Hepatocyte (in vitro differentiated cells): ENCODE data around the gene AKR1C1. TPM values are rescaled to one million over a fixed set of nuclear protein-coding genes. Genes with fewer than 3 reads are reported as not detected.
A peak's percentile ranks its signal among the peaks of the same experiment; 100 is the strongest.
"Not testable (repeated sequence)": the region's sequence is repeated elsewhere in the genome, so short reads cannot be mapped to it uniquely, and the experiment has no call there.

Source experiments
- DNase-seq: peaks from one replicate; pipeline ENCODE4 v3.0.0-alpha.2; 2016; ENCODE audit warnings: low spot score
- H2AFZ ChIP-seq: fragments of 200-600 bp; sonication (generic); 2 replicates; pipeline ENCODE4 v1.6.0; 2016; ENCODE audit warnings: antibody characterized with exemption, mild to moderate bottlenecking
- H3K27ac ChIP-seq: fragments of 200-600 bp; sonication (generic); 2 replicates; pipeline ENCODE4 v1.5.1; 2016; ENCODE audit warnings: mild to moderate bottlenecking
- H3K27me3 ChIP-seq: fragments of 200-600 bp; sonication (generic); 2 replicates; pipeline ENCODE4 v1.6.1; 2016
- H3K36me3 ChIP-seq: fragments of 200-600 bp; sonication (generic); replicated peaks from 2 replicates; pipeline ENCODE4 v1.5.1; 2016; ENCODE audit warnings: low read depth; ENCODE audit not compliant: insufficient read depth
- H3K4me1 ChIP-seq: fragments of 200-600 bp; sonication (generic); 2 replicates; pipeline ENCODE4 v1.5.1; 2016; ENCODE audit warnings: mild to moderate bottlenecking, moderate library complexity; ENCODE audit not compliant: insufficient read depth
- H3K4me2 ChIP-seq: fragments of 200-600 bp; sonication (generic); 2 replicates; pipeline ENCODE4 v1.6.0; 2016
- H3K4me3 ChIP-seq: fragments of 200-600 bp; sonication (generic); 2 replicates; pipeline ENCODE4 v1.5.1; 2016; ENCODE audit warnings: mild to moderate bottlenecking
- H3K79me2 ChIP-seq: fragments of 200-600 bp; sonication (generic); 2 replicates; pipeline ENCODE4 v1.6.0; 2017; ENCODE audit warnings: mild to moderate bottlenecking
- H3K9me2 ChIP-seq: fragments of 200-600 bp; sonication (generic); replicated peaks from 2 replicates; pipeline ENCODE4 v1.6.0; 2017; ENCODE audit warnings: mild to moderate bottlenecking; ENCODE audit not compliant: insufficient read depth
- H3K9me3 ChIP-seq: fragments of 200-600 bp; sonication (generic); 2 replicates; pipeline ENCODE4 v1.5.1; 2016; ENCODE audit warnings: low read depth, mild to moderate bottlenecking
- H4K20me1 ChIP-seq: fragments of 200-600 bp; sonication (generic); 2 replicates; pipeline ENCODE4 v1.6.0; 2016; ENCODE audit warnings: mild to moderate bottlenecking; ENCODE audit not compliant: insufficient read depth, poor library complexity, severe bottlenecking
- CTCF ChIP-seq: fragments of 200-600 bp; sonication (generic); IDR thresholded peaks from 2 replicates; pipeline ENCODE4 v1.5.1; 2016; ENCODE audit warnings: antibody characterized with exemption, mild to moderate bottlenecking; ENCODE audit not compliant: poor library complexity
- EZH2 ChIP-seq: fragments of 200-600 bp; sonication (generic); IDR thresholded peaks from 2 replicates; pipeline ENCODE4 v1.6.1; 2016; ENCODE audit warnings: antibody characterized with exemption, mild to moderate bottlenecking, borderline replicate concordance
- EZH2phosphoT487 ChIP-seq: fragments of 200-600 bp; sonication (generic); IDR thresholded peaks from one replicate; pipeline ENCODE4 v1.6.1; 2018; ENCODE audit warnings: antibody characterized with exemption, mild to moderate bottlenecking, low read depth, moderate library complexity; ENCODE audit not compliant: unreplicated experiment, severe bottlenecking
- WGBS: methylation state at CpG from one replicate; pipeline ENCODE4 v1.1.6; 2016; ENCODE audit warnings: low lambda C conversion rate; ENCODE audit errors: missing lambda C conversion rate; 5-methylcytosine and 5-hydroxymethylcytosine counted together
- polyA plus RNA-seq: library from polyadenylated mRNA; unstranded; fragments of >200 nt; fragmentation: Nextera tagmentation; extraction: Ambion mirVana; gene quantifications from 2 replicates; pipeline ENCODE4 v1.2.1, GENCODE V29; 2016
- total RNA-seq: library from RNA; depleted of rRNA; stranded (reverse); fragments of >200 nt; gene quantifications from 2 replicates; pipeline ENCODE4 v1.2.3, GENCODE V29; 2014

The AKR1C1 gene
- total and polyA plus RNA-seq, 2 experiments from 2014 or later, result 106 to 175 TPM

- H3K36me3 ChIP-seq, result no peaks in the 10 kb centered on the region
- H3K27me3 ChIP-seq, result no peaks in the 10 kb centered on the region
- H3K9me3 ChIP-seq, result no peaks in the 10 kb centered on the region
- H3K27ac ChIP-seq, result no peak overlapping the region
- no peaks in the 10 kb centered on the region for H3K9me2 ChIP-seq
- TF ChIP-seq CTCF (no peak), EZH2phosphoT487 (no peak), EZH2 (no peak)
- DNase-seq, result no peak
- WGBS, result 99% methylated on average over 23 of the region's 23 CpGs
- no peak overlapping the region for H3K4me2 ChIP-seq
- H2AFZ ChIP-seq, result no peak overlapping the region
- no peaks in the 10 kb centered on the region for H3K79me2 ChIP-seq
- no peaks in the 10 kb centered on the region for H4K20me1 ChIP-seq
- H3K4me3 ChIP-seq, result no peak overlapping the region
- peaks cover 15% of the 10 kb centered on the region for H3K4me1 ChIP-seq
Observed at GRCh38 chr10:4937346-4937745, 25.9 kb upstream of the AKR1C1 start.

GRCh38 chr10:4939224-4940072, 23.8 kb upstream of the AKR1C1 start:
- Histone ChIP-seq H4K20me1 (no peaks in the 10 kb centered on the region), H3K27ac (peak overlapping the region; percentile 71), H3K4me2 (peak overlapping the region; percentile 56), H3K79me2 (no peaks in the 10 kb centered on the region), H3K4me1 (peaks cover 15% of the 10 kb centered on the region), H3K4me3 (no peak overlapping the region), H3K9me2 (no peaks in the 10 kb centered on the region), H3K9me3 (no peaks in the 10 kb centered on the region), H3K36me3 (no peaks in the 10 kb centered on the region), H2AFZ (no peak overlapping the region), H3K27me3 (no peaks in the 10 kb centered on the region)
- no peak for TF ChIP-seq CTCF
- no peak for TF ChIP-seq EZH2phosphoT487
- no peak for TF ChIP-seq EZH2
- DNase-seq, result no peak
- WGBS, result 70% methylated on average over 7 of the region's 7 CpGs

GRCh38 chr10:4940073-4940428, 23.2 kb upstream of the AKR1C1 start:
- WGBS, result 73% methylated on average over 6 of the region's 6 CpGs
- Histone ChIP-seq H3K4me1 (peaks cover 15% of the 10 kb centered on the region), H3K4me2 (peak overlapping the region; percentile 56), H3K27ac (peak overlapping the region; percentile 71)
- H3K9me3 ChIP-seq, H3K79me2 ChIP-seq, H2AFZ ChIP-seq, H3K36me3 ChIP-seq, H3K27me3 ChIP-seq, H3K4me3 ChIP-seq, H4K20me1 ChIP-seq, DNase-seq, H3K9me2 ChIP-seq: not testable (repeated sequence)

GRCh38 chr10:4940909-4941308, 22.3 kb upstream of the AKR1C1 start:
- H3K27me3 ChIP-seq, DNase-seq, H3K79me2 ChIP-seq, H3K4me3 ChIP-seq, H3K36me3 ChIP-seq, H3K9me2 ChIP-seq, H3K9me3 ChIP-seq, H2AFZ ChIP-seq, H3K4me2 ChIP-seq, H4K20me1 ChIP-seq: not testable (repeated sequence)
- peak overlapping the region; percentile 29 for H3K27ac ChIP-seq
- H3K4me1 ChIP-seq, result peaks cover 22% of the 10 kb centered on the region
- WGBS, result 90% methylated on average over 2 of the region's 2 CpGs
